Inferior parietal cortex (tissue), 1 donor: ENCODE data around the gene BORCS6.
A peak's percentile ranks its signal among the peaks of the same experiment; 100 is the strongest.

ENCODE experiments used
- DNase-seq: peaks from one replicate; pipeline ENCODE4 v3.0.0-alpha.2; 2016; ENCODE audit errors: extremely low spot score

The BORCS6 gene

DNA sequence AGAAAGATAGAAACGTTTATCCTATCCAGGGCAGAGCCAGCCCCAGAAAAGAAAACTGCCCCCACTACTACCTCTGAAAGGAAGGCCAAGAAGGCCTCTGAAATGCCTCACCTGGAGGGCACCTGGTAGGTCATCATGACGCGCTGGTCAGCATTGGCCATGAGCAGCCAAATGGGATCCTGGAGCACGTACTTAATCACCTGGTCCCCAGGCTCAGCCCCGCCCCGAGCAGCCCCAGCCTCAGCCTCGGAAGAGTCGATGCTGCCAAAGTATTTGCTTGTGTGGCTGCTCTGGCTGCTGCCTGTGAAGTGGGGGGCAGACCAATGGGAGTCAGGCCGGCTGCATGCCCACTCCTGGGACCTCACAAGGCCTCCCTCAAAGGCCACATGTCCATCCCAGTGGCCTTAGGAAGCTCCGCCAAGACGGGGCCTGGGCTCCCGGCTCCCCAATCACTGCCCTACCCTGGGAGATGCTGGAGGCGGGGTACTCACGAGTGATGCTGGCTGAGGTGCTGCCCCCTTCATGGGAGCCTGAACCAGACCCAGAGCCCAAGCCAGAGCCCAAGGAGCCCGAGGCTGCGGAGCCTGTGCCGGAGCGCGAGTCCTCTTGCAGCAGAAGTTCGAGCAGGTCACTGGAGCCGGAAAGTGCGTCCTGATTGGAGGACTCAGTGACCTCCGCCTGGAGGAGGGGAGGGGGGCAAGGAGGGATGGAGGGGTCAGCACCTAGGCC lies 47.7 kb downstream of the BORCS6 start:
- no peak for DNase-seq

DNA sequence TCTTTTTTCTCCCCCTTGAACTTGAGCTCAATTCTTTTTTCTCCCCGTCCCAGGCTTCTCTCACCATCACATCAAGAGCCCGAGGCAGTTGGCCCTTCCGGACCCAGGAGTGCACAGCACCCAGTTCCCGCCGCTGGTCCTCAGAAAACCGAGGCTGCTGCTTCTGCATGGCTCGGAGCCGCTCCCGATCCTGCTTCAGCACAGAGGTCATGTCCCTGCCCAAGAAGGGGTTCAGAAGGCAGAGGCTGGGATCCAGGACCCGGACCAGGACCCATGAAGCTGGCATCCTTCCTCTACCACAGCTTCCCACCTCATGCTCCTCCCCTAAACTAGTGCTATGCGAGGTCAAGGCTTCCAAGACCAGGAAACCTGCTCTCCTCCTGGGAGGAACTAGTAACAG lies 48.2 kb downstream of the BORCS6 start:
- DNase-seq = no peak

DNA sequence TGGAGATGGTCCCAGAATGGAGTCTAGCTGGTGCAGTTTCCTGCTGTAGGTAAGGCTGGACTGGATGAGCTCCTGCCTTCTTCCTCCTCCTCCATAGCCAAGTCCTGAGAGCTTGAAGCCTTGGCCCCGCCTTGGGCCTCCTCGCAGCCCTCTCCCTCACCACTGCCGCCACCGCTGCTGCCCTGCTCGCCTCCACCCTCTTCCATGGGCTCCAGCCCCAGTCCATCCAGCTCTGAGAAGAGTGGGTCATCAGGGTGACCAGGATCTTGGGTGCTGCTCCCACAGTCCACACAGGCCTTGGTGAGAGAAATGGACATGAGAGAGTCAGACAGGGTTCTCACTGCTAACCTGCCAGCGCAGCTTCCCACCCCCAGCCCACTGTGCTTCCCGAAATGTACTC lies 48.9 kb downstream of the BORCS6 start:
- DNase-seq = no peak

DNA sequence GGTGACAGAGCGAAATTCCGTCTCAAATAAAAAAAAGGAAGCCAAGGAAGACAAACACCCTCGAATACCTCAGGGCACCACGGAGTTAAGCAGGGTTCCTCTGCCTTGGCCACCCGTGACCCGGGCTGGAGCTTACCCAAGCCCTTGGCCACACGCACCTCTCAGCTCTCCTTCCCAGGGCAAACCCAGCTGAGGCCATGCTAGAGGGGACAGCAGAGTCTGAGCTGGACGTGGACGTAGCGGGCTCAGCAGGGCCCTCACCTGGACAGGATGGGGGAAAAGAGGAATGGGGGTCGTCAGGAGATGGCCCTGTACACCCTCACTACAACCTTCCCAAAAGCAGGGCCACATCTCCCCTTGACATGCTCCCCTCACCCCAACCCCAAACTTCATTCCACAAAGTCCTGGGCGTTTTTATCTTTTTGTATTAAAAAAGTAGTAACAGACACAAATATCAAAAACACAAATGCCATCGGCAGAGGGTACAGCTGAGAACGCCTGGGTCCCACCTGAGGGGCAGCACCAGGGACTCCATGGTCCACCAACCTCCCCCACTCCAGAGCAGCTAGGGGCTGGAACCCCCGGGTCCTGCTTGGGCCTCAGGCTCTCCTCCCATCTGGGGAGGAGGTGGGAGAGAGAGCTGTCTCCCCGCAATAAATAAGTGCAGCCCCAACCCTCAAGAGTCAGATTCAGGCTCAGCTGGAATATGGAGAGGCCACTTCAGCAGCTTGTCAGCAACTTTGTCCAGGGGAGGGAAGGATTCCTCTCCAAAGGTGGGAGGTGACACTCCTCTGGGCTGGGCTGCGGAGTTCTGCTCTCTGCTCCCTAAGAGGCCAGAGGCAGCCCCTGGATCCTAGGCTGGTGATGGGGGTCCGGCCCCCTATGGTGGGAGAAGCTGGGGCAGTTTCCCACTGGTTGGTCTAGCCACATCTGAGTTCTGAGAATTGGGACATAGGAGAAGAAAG lies 49.6 kb downstream of the BORCS6 start:
- DNase-seq = no peak

DNA sequence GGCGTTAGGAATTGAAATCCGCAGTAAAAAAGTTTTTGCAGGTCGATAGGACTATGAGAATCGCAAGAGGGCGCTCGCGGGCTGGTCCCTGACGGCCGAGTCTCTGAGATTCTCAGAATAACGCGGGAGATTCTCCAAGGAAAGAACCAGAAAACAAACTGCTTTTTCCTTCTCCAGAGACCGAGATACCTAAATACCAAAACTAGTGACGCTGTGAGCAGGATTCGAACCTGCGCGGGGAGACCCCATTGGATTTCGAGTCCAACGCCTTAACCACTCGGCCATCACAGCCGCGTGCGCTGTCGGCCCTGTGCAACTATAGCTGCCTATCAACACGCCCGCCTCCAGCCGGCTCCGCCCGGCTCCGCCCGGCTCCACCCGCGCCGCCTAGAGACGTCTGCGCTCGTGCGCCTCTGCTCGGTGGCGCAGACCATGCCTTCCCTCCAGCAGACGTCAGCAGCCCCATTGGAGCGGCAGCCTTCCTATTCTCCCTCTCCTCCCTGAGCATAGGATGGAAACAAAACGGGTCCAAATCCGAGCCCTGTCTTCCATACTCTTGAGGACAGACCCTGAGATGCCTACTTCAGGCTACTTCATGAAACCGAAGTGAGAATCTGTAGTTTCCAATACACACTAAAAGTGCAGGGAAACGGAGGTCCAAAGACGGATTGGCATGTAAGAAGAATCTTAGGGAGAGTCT lies 51.2 kb downstream of the BORCS6 start:
- peak; percentile 96 for DNase-seq

DNA sequence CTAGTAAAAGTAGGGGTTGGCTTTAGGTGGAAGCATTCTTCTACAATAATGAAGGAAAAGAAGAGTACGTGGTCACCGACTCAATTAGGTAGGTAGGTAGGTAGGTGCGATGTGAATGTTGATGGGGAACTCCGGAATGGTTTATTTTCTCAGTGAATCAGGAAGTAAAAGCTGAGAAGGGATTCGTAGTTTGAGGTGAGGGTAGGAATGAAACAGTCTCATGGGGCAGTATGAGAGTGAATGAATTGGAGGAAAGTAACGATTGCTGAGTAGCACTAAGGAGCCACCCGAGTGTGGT lies 51.7 kb downstream of the BORCS6 start:
- no peak for DNase-seq
